GM21381 (cell line): ENCODE results near the gene GREB1.

Experiments
- ATAC-seq: cut with Tn5 transposase; IDR thresholded peaks from one replicate; pipeline ENCODE4 v1.9.1; 2021; ENCODE audit warnings: mild to moderate bottlenecking, moderate library complexity; ENCODE audit not compliant: unreplicated experiment

The GREB1 gene

GRCh38 chr2:11509657-11510360, 24.0 kb upstream of the GREB1 start:
- ATAC-seq: no peak

- ATAC-seq: no peak
Observed at GRCh38 chr2:11512431-11512830, 21.4 kb upstream of the GREB1 start.

GRCh38 chr2:11513319-11513718, 20.5 kb upstream of the GREB1 start:
- ATAC-seq: no peak

- ATAC-seq: no peak
Observed at GRCh38 chr2:11514081-11514730, 19.6 kb upstream of the GREB1 start.

- ATAC-seq: no peak
Observed at GRCh38 chr2:11514904-11515303, 18.9 kb upstream of the GREB1 start.

GRCh38 chr2:11515490-11515981, 18.3 kb upstream of the GREB1 start:
- ATAC-seq: no peak

GRCh38 chr2:11516984-11517648, 16.7 kb upstream of the GREB1 start:
- no peak for ATAC-seq

- ATAC-seq: no peak
Observed at GRCh38 chr2:11517906-11518305, 15.9 kb upstream of the GREB1 start.

GRCh38 chr2:11520092-11520693, 13.7 kb upstream of the GREB1 start:
- ATAC-seq: no peak

- ATAC-seq: no peak
Observed at GRCh38 chr2:11521775-11522174, 12.1 kb upstream of the GREB1 start.

GRCh38 chr2:11524470-11524869, 9.4 kb upstream of the GREB1 start:
- ATAC-seq: no peak

- ATAC-seq: no peak
Observed at GRCh38 chr2:11525762-11526161, 8.1 kb upstream of the GREB1 start.

GRCh38 chr2:11527001-11527400, 6.8 kb upstream of the GREB1 start:
- ATAC-seq: no peak

- no peak for ATAC-seq
Observed at GRCh38 chr2:11528228-11528627, 5.6 kb upstream of the GREB1 start.

- ATAC-seq: no peak
Observed at GRCh38 chr2:11530864-11531465, 2.9 kb upstream of the GREB1 start.

- no peak for ATAC-seq
Observed at GRCh38 chr2:11532416-11533055, 1.3 kb upstream of the GREB1 start.

GRCh38 chr2:11534071-11534745, 363 bp downstream of the GREB1 start:
- no peak for ATAC-seq

- ATAC-seq: no peak
Observed at GRCh38 chr2:11534746-11535484, 1.1 kb downstream of the GREB1 start.

GRCh38 chr2:11535899-11536344, 2.1 kb downstream of the GREB1 start:
- ATAC-seq: no peak
